Fibroblast of the aortic adventitia (primary cell): ENCODE data around the gene GLCE. TPM values are rescaled to one million over a fixed set of nuclear protein-coding genes. Genes with fewer than 3 reads are reported as not detected.
"Not testable (repeated sequence)": the region's sequence is repeated elsewhere in the genome, so short reads cannot be mapped to it uniquely, and the experiment has no call there.

Source experiments
- DNase-seq: peaks from one replicate; pipeline ENCODE4 v3.0.0-alpha.2; 2010; ENCODE audit warnings: low read depth
- H3K4me3 ChIP-seq: 2 replicates; pipeline ENCODE4 v1.5.1; 2011; ENCODE audit warnings: low read depth, mild to moderate bottlenecking, control low read depth, low read length, moderate library complexity
- total RNA-seq: library from RNA; depleted of rRNA; stranded (reverse); fragments of >200 nt; gene quantifications from 2 replicates; pipeline ENCODE4 v1.2.3, GENCODE V29; 2012; ENCODE audit warnings: low replicate concordance
- TF ChIP-seq, protein P1 (sequence below): IDR thresholded peaks from 2 replicates; pipeline ENCODE4 v1.5.1; 2011; ENCODE audit warnings: mild to moderate bottlenecking, low read length, control low read depth, inconsistent platforms; ENCODE audit not compliant: insufficient read depth

Gene GLCE
- total RNA-seq, 1 donor = 24.4 TPM

DNA sequence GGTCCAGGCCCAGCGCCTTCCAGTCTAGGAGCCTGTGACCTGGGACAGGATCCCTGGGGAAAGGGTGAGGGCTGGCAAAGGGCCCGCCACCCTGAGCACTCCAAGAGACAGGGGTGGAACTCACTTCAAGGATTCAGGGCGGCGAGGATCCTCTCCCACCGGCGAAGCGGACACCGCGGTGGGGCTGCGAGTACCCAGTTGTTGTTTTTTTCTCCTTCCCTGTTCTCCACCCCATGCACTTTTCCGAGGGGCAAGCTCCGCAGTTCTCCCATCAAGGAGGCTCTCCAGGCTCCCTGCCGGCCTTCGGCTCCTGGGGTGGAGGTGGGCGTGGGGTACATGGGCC, 137.9 kb downstream of the GLCE start:
- TF ChIP-seq, protein P1, sequence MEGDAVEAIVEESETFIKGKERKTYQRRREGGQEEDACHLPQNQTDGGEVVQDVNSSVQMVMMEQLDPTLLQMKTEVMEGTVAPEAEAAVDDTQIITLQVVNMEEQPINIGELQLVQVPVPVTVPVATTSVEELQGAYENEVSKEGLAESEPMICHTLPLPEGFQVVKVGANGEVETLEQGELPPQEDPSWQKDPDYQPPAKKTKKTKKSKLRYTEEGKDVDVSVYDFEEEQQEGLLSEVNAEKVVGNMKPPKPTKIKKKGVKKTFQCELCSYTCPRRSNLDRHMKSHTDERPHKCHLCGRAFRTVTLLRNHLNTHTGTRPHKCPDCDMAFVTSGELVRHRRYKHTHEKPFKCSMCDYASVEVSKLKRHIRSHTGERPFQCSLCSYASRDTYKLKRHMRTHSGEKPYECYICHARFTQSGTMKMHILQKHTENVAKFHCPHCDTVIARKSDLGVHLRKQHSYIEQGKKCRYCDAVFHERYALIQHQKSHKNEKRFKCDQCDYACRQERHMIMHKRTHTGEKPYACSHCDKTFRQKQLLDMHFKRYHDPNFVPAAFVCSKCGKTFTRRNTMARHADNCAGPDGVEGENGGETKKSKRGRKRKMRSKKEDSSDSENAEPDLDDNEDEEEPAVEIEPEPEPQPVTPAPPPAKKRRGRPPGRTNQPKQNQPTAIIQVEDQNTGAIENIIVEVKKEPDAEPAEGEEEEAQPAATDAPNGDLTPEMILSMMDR = no peak
- DNase-seq = no peak
- peak overlapping the region; percentile 58 for H3K4me3 ChIP-seq

DNA sequence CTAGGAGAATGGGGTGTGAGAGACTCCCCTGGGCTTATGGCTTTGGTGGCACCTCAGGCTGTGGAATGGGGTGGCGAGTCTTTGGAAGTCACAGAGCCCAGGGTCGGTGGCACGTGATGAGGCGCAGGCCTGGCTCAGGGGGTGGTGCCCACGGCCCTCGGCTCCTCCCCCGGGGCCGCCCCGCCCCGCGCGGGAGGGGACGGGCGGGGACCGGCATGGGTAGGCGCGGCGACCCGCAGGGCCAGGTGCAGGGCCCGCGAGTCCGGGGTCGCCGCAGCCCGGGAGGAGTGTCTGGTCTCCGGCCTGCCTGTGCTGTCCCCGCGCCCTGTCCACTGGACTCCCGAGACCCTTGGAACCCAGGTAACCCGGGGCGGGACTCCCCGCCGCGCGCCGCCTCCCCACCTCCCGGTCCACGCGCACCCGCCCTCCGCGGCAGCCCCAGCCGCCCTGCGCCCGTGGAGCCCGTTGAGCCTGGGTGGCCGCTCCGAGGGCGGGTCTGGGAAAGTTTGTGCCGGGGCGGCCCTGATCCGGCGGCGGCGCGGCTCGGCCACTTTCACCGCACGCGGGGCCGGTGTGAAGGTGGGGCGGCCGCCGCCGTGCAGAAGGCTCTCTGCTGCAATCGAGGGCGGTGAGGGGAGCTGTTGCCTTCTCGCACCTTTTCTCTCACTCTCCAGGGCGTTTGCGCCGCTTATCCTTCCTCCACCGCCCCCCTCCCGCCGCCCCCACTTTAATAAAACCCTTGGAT, 138.4 kb downstream of the GLCE start, which contains the start of gene PAQR5:
Gene PAQR5, plus strand, starts transcription at position 216 of the 745 bp plus-strand sequence. CDS start 61,169 bp downstream, outside the sequence.
- TF ChIP-seq, protein P1 = no peak

DNA sequence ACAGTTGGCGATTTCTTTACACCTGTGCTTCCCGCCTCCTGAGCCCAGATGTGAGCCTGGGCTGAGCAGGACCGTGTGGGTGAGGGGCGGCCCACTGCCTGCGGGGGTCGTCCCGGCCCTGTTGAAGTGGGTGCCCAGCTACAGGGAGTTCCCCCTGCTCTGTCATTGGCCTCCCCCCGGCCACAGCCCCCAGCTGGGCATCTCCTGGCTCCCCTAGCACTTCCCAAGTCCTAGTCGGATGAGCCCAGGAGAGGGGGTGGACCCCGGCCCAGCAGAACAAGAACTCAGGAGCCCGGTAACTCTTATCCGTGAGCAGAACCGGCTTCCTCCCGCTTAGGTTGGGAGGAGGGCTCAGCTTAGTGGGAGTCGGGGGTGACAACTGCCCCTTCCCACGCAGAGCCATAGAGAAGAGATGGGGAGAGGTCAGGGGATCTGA, 139.0 kb downstream of the GLCE start:
- DNase-seq = no peak
- TF ChIP-seq, protein P1 = no peak
- no peak overlapping the region for H3K4me3 ChIP-seq

More for the DNA sequence above, 138.4 kb downstream of the GLCE start, which contains the start of gene PAQR5:
- DNase-seq = no peak
- H3K4me3 ChIP-seq = peak within 1 kb of the TSS; percentile 58

DNA sequence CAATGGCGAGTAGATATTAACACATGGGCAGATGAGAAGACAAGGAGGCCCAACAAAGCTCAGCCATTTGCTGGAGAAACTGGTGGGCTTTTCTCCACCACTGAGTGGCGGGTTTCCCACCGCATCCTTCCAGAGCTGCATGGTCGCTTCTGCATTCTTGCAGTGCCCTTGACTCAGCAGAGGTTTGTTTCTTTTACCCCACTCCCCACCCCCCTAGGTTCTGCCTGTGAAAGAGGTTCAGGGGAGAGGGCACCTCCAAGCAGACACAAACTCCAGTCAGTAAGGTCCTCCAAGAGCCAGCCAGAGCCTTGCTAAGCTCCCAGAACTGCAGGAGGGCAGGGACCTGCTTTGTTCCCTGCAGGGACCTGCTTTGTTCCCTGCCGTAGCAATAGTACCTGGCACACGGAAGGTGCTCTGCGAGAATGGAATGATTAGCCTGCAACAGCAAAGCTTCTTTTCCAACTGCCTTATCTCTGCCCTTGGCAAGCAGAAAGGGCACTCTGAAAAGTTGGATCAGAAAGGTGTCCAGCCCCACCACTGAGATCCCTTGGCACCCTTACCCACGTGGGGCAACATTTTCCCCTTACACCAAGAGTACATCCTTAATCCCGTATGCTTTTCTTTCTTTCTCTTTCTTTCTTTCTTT, 139.6 kb downstream of the GLCE start:
- TF ChIP-seq, protein P1 = no peak
- H3K4me3 ChIP-seq = no peak overlapping the region
- DNase-seq = no peak

DNA sequence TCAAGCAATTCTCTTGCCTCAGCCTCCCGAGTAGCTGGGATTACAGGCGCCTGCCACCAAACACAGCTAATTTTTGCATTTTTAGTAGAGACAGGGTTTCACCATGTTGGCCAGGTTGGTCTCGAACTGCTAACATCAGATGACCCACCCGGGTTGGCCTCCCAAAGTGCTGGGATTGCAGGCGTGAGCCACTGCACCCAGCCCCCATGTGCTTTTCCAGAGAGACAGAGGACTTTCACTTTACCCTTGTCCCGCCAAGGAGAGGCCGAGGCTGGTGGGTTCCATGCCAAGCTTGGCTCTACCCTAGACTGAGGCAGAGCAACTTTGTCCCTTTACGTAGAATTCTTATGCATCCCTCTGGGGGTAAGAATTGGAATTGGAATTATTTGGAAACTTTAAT, 140.7 kb downstream of the GLCE start:
- not testable (repeated sequence) for DNase-seq

DNA sequence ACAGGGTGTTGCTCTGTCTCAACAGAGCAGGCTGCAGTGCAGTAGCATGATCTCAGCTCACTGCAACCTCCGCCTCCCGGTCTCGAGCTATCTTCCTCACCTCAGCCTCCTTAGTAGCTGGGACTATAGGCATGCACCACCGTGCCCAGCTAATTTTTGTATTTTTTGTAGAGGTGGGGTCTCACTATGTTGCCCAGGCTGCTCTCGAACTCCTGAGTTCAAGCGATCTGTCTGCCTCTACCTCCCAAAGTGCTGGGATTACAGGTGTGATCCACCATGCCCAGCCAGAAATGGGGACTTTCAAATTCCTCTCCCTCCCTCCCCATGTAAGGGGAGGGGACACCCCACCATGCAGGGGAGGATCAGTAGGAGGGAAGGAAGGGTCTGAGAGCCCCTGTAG, 141.7 kb downstream of the GLCE start:
- DNase-seq, H3K4me3 ChIP-seq: not testable (repeated sequence)

More for the DNA sequence above, 140.7 kb downstream of the GLCE start:
- not testable (repeated sequence) for H3K4me3 ChIP-seq

DNA sequence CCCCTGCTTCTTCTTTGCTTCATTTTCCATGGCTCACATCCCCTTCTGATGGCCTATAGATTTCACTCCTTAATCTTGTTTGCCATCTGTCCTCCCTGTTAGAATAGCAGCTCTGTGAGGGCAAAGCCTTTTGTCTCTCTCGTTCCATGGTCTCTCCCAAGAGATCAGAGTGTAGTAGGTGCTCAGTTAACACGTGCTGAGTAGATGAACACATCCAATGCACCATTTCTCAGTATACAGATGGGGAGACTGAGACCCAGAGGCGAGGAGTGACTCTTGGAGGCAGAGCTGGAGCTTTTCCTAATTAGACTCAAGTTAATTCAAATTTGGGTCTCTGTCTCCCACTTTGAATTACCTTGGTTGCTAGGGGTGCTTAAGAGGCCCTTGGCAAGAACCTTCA, 142.5 kb downstream of the GLCE start:
- DNase-seq = no peak
- TF ChIP-seq, protein P1 = no peak
- H3K4me3 ChIP-seq = no peak overlapping the region
